GM21528 (cell line): ENCODE results near the gene EXOC4.
"Not testable (repeated sequence)": the region's sequence is repeated elsewhere in the genome, so short reads cannot be mapped to it uniquely, and the experiment has no call there.

Experiments
- ATAC-seq: cut with Tn5 transposase; IDR thresholded peaks from one replicate; pipeline ENCODE4 v1.9.1; 2021; ENCODE audit warnings: mild to moderate bottlenecking, moderate library complexity; ENCODE audit not compliant: unreplicated experiment, low FRiP score

EXOC4 gene

GRCh38 chr7:134068670-134069069 is 815.8 kb downstream of the EXOC4 start:
- no peak for ATAC-seq

GRCh38 chr7:134069187-134069586 is 816.3 kb downstream of the EXOC4 start:
- ATAC-seq = no peak

- ATAC-seq = no peak
Observed at GRCh38 chr7:134070673-134071072, 817.8 kb downstream of the EXOC4 start.

GRCh38 chr7:134071355-134072331 is 818.8 kb downstream of the EXOC4 start:
- ATAC-seq = peak; percentile 83

GRCh38 chr7:134073276-134073675 is 820.4 kb downstream of the EXOC4 start:
- no peak for ATAC-seq

- no peak for ATAC-seq
Observed at GRCh38 chr7:134075799-134076198, 822.9 kb downstream of the EXOC4 start.

- not testable (repeated sequence) for ATAC-seq
Observed at GRCh38 chr7:134077560-134077959, 824.7 kb downstream of the EXOC4 start.

- ATAC-seq = no peak
Observed at GRCh38 chr7:134078991-134079390, 826.1 kb downstream of the EXOC4 start.

GRCh38 chr7:134081695-134082094 is 828.8 kb downstream of the EXOC4 start:
- no peak for ATAC-seq

- ATAC-seq = no peak
Observed at GRCh38 chr7:134083766-134084487, 831.0 kb downstream of the EXOC4 start.

- no peak for ATAC-seq
Observed at GRCh38 chr7:134084488-134085144, 831.7 kb downstream of the EXOC4 start.

GRCh38 chr7:134085311-134085710 is 832.4 kb downstream of the EXOC4 start:
- no peak for ATAC-seq

GRCh38 chr7:134086998-134087735 is 834.3 kb downstream of the EXOC4 start:
- ATAC-seq = no peak

GRCh38 chr7:134088199-134088598 is 835.3 kb downstream of the EXOC4 start:
- no peak for ATAC-seq

GRCh38 chr7:134089446-134089845 is 836.6 kb downstream of the EXOC4 start:
- ATAC-seq = no peak

GRCh38 chr7:134098072-134098471 is 845.2 kb downstream of the EXOC4 start:
- no peak for ATAC-seq

GRCh38 chr7:134101716-134102115 is 848.8 kb downstream of the EXOC4 start:
- no peak for ATAC-seq

GRCh38 chr7:134104166-134104565 is 851.3 kb downstream of the EXOC4 start:
- no peak for ATAC-seq

- no peak for ATAC-seq
Observed at GRCh38 chr7:134105841-134106240, 853.0 kb downstream of the EXOC4 start.

- no peak for ATAC-seq
Observed at GRCh38 chr7:134108802-134109201, 855.9 kb downstream of the EXOC4 start.
